A549 (cell line): Measurements from ENCODE around the gene MAN1C1.

Experiments
- CBX8 ChIP-seq: fragments of 200-600 bp; sonication (generic); IDR thresholded peaks from 2 replicates; pipeline ENCODE4 v1.6.1; 2016
- CEBPB ChIP-seq, 2 experiments: fragments of >200 bp in 1 of 2; sonication (Bioruptor Twin) in 1 of 2; formaldehyde crosslinking in 1 of 2; IDR thresholded peaks; 2 replicates each; pipeline ENCODE4 v1.6.1; 2012 to 2016
- CTCF ChIP-seq: fragments of >200 bp; sonication (Bioruptor Twin); formaldehyde crosslinking; IDR thresholded peaks from 3 replicates; pipeline ENCODE4 v1.5.1; 2016
- E2F6 ChIP-seq: IDR thresholded peaks from 2 replicates; pipeline ENCODE4 v1.6.1; 2012; ENCODE audit warnings: low read depth, borderline replicate concordance
- EHMT2 ChIP-seq: fragments of 200-600 bp; sonication (generic); IDR thresholded peaks from 2 replicates; pipeline ENCODE4 v1.6.1; 2016; ENCODE audit warnings: antibody characterized with exemption, low read depth, mild to moderate bottlenecking, moderate library complexity
- HDAC2 ChIP-seq: fragments of 200-600 bp; sonication (generic); IDR thresholded peaks from 2 replicates; pipeline ENCODE4 v1.6.1; 2016
- HMGXB4 ChIP-seq: fragments of 250-450 bp; sonication (Bioruptor Pico); IDR thresholded peaks from 2 replicates; pipeline ENCODE4 v1.5.0; 2021; ENCODE audit warnings: mild to moderate bottlenecking, moderate library complexity, borderline replicate concordance
- JUNB ChIP-seq: fragments of >200 bp; sonication (Bioruptor Twin); formaldehyde crosslinking; IDR thresholded peaks from 2 replicates; pipeline ENCODE4 v1.6.1; 2016
- KDM5A ChIP-seq: fragments of 200-600 bp; sonication (generic); IDR thresholded peaks from 2 replicates; pipeline ENCODE4 v1.6.1; 2016; ENCODE audit warnings: antibody characterized with exemption, mild to moderate bottlenecking
- MAX ChIP-seq: IDR thresholded peaks from 2 replicates; pipeline ENCODE4 v1.6.1; 2012
- POLR2A ChIP-seq: IDR thresholded peaks from 2 replicates; pipeline ENCODE4 v1.6.1; 2012; ENCODE audit warnings: mild to moderate bottlenecking, low read length
- REST ChIP-seq: fragments of 200-600 bp; sonication (generic); IDR thresholded peaks from 2 replicates; pipeline ENCODE4 v1.6.1; 2016; ENCODE audit warnings: antibody characterized with exemption, mild to moderate bottlenecking, moderate library complexity
- ZNF302 ChIP-seq: fragments of 250-450 bp; sonication (Bioruptor Pico); IDR thresholded peaks from 2 replicates; pipeline ENCODE4 v1.9.0; 2021; ENCODE audit warnings: inconsistent platforms, mild to moderate bottlenecking, moderate library complexity

GRCh38 chr1:25728301-25728935 lies 111.8 kb downstream of the MAN1C1 start:
- TF ChIP-seq ZNF302 (no peak), KDM5A (no peak), CTCF (no peak), POLR2A (no peak), E2F6 (no peak), CEBPB (IDR thresholded peaks at IDR 0.05) (no peak), MAX (no peak), HDAC2 (no peak), REST (no peak), EHMT2 (no peak), HMGXB4 (CRISPR knock-in tag) (no peak), JUNB (no peak), CBX8 (no peak)
